ENCODE results near the gene PLEKHA7.

The PLEKHA7 gene

DNA sequence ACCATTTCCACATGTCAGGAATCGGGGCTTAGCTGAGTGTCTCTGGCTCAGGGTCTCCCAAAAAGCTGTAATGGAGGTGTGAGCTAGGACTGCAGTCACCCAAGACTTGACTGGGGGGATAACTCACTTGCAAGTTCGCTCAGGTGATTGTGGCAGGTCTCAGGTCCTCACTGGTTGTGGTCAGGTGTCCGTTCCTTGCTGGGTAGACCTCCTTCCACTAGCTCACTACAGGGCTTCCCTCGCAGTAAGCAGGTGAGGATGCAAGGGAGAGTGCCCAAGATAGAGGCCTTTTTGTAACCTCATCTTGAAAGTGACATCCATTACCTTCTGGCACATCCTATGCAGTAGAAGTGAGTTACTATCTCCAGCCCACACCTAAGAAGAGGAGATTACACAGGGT is 246.3 kb downstream of the PLEKHA7 start:
- TF ChIP-seq REST (IDR thresholded peaks at IDR 0.05; ENCODE audit: insufficient replicate concordance, low read depth) (no peak), SPI1 (IDR thresholded peaks at IDR 0.05; ENCODE audit: borderline replicate concordance, low read depth) (no peak), POLR2AphosphoS5 (IDR thresholded peaks at IDR 0.05; ENCODE audit: low read depth) (no peak), GABPA (IDR thresholded peaks at IDR 0.05; ENCODE audit: low read depth) (no peak)
- Histone ChIP-seq H3K27me3 (ENCODE audit: insufficient read depth, poor library complexity, severe bottlenecking) (no peaks in the 10 kb centered on the region), H3K27ac (replicated peaks) (no peak overlapping the region), H3K4me3 (replicated peaks; ENCODE audit: insufficient read depth, low read length) (no peak overlapping the region)
- DNase-seq (ENCODE audit: low read depth in 1 of 2, low spot score in 1 of 2) = no peak

- DNase-seq (ENCODE audit: low read depth in 1 of 2, low spot score in 1 of 2) = no peak
- TF ChIP-seq GABPA (IDR thresholded peaks at IDR 0.05; ENCODE audit: low read depth) = no peak
These were observed 247.1 kb downstream of the PLEKHA7 start for GRCh38 chr11:16767137-16767536.

DNA sequence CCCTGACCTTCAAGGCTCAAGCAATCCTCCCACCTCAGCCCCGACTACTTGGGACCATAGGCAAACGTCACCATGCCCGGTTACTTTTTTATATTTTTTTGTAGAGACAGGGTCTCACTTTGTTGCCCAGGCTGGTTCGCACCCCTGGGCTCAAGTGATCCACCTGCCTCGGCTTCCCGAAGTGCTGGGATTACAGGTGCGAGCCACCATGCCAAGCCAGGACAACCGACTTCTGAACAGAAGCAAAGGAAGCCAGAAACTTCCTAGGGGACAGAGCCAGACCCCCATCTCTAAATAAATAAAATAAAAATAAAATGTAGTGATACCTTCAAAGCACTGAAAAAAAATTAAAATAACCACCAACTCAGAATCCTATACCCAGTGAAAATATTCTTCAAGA is 249.3 kb downstream of the PLEKHA7 start:
- H3K4me3 ChIP-seq (replicated peaks; ENCODE audit: insufficient read depth, low read length) = no peak overlapping the region
- no peaks in the 10 kb centered on the region for H3K27me3 ChIP-seq (ENCODE audit: insufficient read depth, poor library complexity, severe bottlenecking)
- no peak overlapping the region for H3K27ac ChIP-seq (replicated peaks)
- TF ChIP-seq REST (IDR thresholded peaks at IDR 0.05; ENCODE audit: insufficient replicate concordance, low read depth) = no peak
- TF ChIP-seq SPI1 (IDR thresholded peaks at IDR 0.05; ENCODE audit: borderline replicate concordance, low read depth) = no peak
- no peak for TF ChIP-seq CTCF (IDR thresholded peaks at IDR 0.05; ENCODE audit: insufficient read depth, low read length)
- no peak for TF ChIP-seq GABPA (IDR thresholded peaks at IDR 0.05; ENCODE audit: low read depth)
- TF ChIP-seq POLR2AphosphoS5 (IDR thresholded peaks at IDR 0.05; ENCODE audit: low read depth) = no peak
- no peak for DNase-seq (ENCODE audit: low read depth in 1 of 2, low spot score in 1 of 2)

More at GRCh38 chr11:16767137-16767536, 247.1 kb downstream of the PLEKHA7 start:
- H3K27ac ChIP-seq (replicated peaks) = no peak overlapping the region
- no peak overlapping the region for H3K4me3 ChIP-seq (replicated peaks; ENCODE audit: insufficient read depth, low read length)
- H3K27me3 ChIP-seq (ENCODE audit: insufficient read depth, poor library complexity, severe bottlenecking) = no peaks in the 10 kb centered on the region

GRCh38 chr11:16763746-16764145 is 250.5 kb downstream of the PLEKHA7 start:
- DNase-seq (ENCODE audit: low read depth in 1 of 2, low spot score in 1 of 2) = no peak
- no peak overlapping the region for H3K4me3 ChIP-seq (replicated peaks; ENCODE audit: insufficient read depth, low read length)
- H3K27ac ChIP-seq (replicated peaks) = no peak overlapping the region
- no peaks in the 10 kb centered on the region for H3K27me3 ChIP-seq (ENCODE audit: insufficient read depth, poor library complexity, severe bottlenecking)
- TF ChIP-seq SPI1 (IDR thresholded peaks at IDR 0.05; ENCODE audit: borderline replicate concordance, low read depth) (no peak), GABPA (IDR thresholded peaks at IDR 0.05; ENCODE audit: low read depth) (no peak)

DNA sequence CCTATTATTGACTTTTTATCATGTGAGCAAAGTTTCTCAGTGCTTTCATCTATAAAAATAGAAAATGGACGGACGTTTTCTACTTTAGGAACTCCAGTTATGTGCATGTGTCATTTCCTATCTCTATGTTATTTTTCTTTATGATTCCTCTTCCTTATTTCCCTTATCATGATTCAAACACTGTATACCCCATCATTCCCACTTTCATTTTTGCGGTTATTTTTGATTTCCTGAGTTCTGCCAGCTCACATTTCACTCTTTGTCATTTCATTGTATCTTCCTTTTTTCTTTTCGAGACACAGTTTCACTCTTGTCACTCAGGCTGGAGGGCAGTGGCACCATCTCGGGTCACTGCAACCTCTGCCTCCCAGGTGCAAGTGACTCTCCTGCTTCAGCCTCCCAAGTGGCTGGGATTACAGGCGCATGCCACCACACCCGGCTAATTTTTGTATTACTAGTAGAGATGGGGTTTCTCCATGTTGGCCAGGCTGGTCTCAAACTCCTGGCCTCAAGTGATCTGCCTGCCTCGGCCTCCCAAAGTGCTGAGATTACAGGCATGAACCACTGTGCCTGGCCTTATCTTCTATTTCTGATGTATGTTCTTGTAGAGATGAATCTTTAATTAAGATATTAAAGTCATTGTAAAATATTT is 254.2 kb downstream of the PLEKHA7 start:
- H3K27ac ChIP-seq (replicated peaks) = no peak overlapping the region
- TF ChIP-seq POLR2AphosphoS5 (IDR thresholded peaks at IDR 0.05; ENCODE audit: low read depth) (no peak), SPI1 (IDR thresholded peaks at IDR 0.05; ENCODE audit: borderline replicate concordance, low read depth) (no peak), REST (IDR thresholded peaks at IDR 0.05; ENCODE audit: insufficient replicate concordance, low read depth) (no peak), GABPA (IDR thresholded peaks at IDR 0.05; ENCODE audit: low read depth) (no peak), CTCF (IDR thresholded peaks at IDR 0.05; ENCODE audit: insufficient read depth, low read length) (no peak)
- no peaks in the 10 kb centered on the region for H3K27me3 ChIP-seq (ENCODE audit: insufficient read depth, poor library complexity, severe bottlenecking)
- no peak for DNase-seq (ENCODE audit: low read depth in 1 of 2, low spot score in 1 of 2)
- H3K4me3 ChIP-seq (replicated peaks; ENCODE audit: insufficient read depth, low read length) = no peak overlapping the region
